HG02678 (cell line): Measurements from ENCODE around the gene CCL20.
"Not testable (repeated sequence)": the region's sequence is repeated elsewhere in the genome, so short reads cannot be mapped to it uniquely, and the experiment has no call there.

Experiments
- ATAC-seq: cut with Tn5 transposase; IDR thresholded peaks from one replicate; pipeline ENCODE4 v1.9.1; 2021; ENCODE audit warnings: mild to moderate bottlenecking, moderate library complexity; ENCODE audit not compliant: unreplicated experiment

The CCL20 gene

DNA sequence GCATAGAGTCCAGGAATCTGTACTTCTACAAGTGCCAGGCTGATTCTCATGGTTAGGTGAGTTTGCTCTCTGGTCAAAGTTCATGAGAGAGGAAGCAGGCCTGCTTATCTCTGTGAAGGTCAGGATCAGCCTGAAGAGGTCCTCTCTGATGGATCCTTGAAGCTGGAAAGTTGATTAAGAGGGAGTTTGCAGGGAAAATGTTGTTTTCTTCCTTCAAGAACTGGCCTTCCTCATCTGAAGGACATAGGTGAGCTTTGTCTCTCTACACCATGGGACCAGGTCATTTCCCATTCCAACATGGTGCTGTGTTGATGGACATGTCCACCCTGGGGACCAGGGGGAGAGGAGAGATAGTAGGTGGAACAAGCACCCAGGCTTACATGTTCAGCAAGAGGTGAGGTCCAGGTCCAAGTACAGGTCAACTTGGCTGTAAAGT, 14.9 kb downstream of the CCL20 start:
- no peak for ATAC-seq

- no peak for ATAC-seq
Measured at GRCh38 chr2:227829337-227829736, 15.7 kb downstream of the CCL20 start.

GRCh38 chr2:227834423-227834822, 20.8 kb downstream of the CCL20 start:
- ATAC-seq: no peak

- no peak for ATAC-seq
Measured at GRCh38 chr2:227834916-227835650, 21.4 kb downstream of the CCL20 start.

DNA sequence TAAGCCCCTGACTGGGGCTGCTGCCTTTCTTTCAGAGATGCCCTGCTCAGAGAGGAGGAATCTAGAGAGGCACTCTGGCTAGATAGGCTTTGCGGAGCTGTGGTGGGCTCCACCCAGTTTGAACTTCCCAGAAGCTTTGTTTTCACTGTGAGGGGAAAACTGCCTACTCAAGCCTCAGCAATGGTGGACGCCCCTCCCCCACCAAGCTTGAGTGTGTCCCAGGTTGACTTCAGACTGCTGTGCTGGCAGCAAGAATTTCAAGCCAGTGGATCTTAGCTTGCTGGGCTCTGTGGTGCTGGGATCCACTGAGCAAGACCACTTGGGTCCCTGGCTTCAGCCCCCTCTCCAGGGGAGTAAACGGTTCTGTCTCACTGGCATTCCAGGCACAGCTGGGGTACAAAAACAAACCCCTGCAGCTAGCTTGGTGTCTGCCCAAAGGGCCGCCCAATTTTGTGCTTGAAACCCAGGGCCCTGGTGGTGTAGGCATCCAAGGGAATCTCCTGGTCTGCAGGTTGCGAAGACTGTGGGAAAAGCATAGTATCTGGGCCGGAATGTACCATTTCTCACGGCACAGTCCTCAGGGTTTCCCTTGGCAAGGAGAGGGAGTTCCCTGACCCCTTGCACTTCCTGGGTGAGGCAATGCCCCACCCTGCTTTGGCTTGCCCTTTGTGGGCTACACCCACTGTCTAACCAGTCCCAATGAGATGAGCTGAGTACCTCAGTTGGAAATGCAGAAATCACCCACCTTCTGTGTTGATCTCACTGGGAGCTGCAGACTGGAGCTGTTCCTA, 25.9 kb downstream of the CCL20 start:
- not testable (repeated sequence) for ATAC-seq

- peak; percentile 60 for ATAC-seq
Measured at GRCh38 chr2:227846831-227847230, 33.2 kb downstream of the CCL20 start.

GRCh38 chr2:227848146-227848545, 34.5 kb downstream of the CCL20 start:
- ATAC-seq: no peak

DNA sequence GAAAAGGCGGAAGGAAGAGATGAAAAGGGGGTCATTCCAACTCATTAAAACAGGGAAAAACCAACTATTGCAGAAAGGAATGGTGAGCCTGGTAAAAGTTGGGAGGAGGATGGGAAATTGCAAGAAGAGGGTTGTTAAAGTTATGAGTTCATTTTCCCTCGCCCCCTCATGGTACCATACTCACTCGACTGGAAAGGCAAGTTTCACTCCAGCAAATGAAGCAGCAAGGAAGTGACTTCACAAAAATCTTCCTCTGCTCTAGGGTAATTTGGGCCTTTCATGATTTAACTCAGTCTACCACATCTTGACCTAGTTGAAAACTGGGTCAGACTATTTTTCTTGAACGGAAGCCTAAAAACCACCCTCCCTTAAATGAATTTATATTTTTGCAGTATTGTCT, 34.9 kb downstream of the CCL20 start:
- ATAC-seq: peak; percentile 63

- no peak for ATAC-seq
Measured at GRCh38 chr2:227849906-227850305, 36.3 kb downstream of the CCL20 start.

DNA sequence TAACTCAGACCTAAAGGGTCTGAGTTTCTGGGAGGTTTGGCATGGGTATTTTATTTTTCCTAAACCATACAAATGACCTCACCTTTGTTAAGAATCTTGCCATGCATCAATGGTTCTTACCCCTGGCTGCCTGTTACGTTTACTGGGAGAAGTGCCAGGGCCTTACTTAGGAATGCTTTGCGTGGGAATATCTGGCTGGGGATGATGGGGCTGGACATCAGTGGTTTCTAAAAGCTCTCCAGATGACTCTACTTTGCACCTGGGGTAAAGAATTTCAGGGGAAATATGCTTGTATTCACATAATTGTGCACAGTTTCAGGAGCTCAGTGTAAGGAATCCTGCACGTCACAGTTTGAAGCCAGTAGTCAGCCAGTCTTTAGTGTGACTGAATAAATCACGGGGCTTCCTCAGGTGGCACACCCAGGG, 39.6 kb downstream of the CCL20 start:
- ATAC-seq: no peak

DNA sequence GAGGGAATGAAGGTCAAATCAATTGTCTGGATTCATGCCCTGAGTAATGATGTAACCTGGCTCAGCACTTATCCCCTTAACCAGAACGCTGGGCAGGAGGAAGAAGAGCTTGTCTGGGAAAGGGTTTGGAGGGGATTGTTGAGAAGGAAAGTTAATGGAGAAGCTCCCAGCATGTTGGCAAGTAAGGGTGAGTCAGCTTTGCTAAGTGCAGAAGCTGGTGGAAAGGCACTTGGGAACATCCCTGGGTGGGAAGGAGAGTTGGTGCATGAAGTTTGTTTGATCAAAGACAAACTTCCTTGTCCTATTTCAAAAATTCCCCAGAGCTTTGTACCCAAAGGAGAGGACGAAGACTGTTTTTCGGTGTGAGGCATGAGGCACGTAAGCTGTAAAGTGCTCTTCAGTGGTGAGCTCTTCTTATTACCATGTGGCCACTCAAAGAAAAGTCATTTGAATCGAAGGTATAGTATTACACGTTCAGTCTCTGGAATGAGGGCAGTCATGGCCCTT, 40.2 kb downstream of the CCL20 start:
- no peak for ATAC-seq

GRCh38 chr2:227855440-227855839, 41.8 kb downstream of the CCL20 start:
- no peak for ATAC-seq

GRCh38 chr2:227856697-227857096, 43.1 kb downstream of the CCL20 start:
- ATAC-seq: no peak

- ATAC-seq: no peak
Measured at GRCh38 chr2:227860221-227860641, 46.6 kb downstream of the CCL20 start.

DNA sequence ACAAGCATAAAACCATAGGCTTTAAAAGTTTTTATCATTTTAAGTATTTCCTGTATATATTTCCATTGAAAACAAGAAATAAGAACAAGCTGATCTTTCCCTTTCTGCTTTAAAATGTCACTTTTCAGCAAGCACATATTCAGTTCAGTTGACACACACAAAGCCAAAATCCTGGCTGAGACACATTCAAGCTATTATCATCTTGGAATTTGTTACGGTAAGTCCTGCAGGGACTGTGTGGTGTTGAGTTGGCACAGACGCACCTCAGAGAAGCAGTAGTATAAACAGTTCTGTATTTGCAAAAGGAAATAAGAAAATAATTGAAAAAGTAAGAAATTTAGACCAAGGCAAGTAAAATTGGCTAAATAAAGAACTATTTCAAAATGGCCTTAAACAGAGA, 47.4 kb downstream of the CCL20 start:
- ATAC-seq: no peak

- ATAC-seq: no peak
Measured at GRCh38 chr2:227862227-227862740, 48.6 kb downstream of the CCL20 start.

DNA sequence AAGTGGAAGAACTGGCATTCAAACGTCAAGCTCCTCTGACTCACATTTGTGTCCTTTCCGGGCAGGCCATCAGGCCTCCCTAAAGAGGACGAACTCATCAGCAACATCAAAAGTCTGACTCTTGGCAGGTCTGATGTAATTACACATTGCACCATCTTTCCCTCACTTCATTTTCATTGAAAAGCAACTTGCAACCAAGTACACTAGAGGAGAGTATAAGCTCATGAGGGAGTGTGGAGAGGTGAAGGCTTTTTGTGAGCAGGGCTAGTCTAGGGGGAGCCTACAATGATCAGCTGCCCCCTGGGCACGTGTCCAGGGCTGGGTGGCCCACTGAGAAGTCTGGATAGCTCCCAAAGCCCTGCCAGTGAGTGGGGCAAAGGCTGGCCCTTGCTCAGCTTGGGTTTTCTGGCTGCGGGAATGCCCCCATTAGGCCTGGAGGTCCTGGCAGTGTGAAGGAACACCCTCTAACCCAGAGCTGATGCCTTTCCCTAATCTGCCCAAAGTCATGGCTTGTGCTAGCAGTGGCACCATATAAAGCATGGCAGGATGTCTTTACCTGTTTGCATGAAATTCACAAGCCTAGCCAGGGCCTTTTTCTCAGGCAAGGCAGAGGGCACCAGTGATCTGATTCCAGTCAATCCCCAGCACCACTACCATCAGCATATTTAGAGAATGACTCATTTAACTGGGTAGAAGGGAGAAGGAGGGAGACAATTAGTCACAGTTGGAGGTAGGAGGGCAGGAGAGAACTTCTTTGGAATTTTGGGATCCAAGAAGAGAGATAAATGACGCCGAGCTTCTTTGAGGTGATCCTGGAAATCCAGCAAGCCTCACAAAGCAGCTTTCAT, 49.3 kb downstream of the CCL20 start:
- ATAC-seq: no peak

GRCh38 chr2:227864161-227864756, 50.6 kb downstream of the CCL20 start:
- ATAC-seq: no peak

- ATAC-seq: no peak
Measured at GRCh38 chr2:227865291-227865690, 51.6 kb downstream of the CCL20 start.
